Activated B cell treated with CpG ODN at 0.5 μM for 24 hours (primary cell): ENCODE measurements around the gene FBN2. TPM values are rescaled to one million over a fixed set of nuclear protein-coding genes. Genes with fewer than 3 reads are reported as not detected.

Source experiments
- ATAC-seq: fragments of 200-7000 bp; cut with Tn5 transposase; one replicate; pipeline ENCODE4 v1.10.0; 2021; ENCODE audit warnings: low read depth, mild to moderate bottlenecking, moderate library complexity
- CTCF ChIA-PET: fragments of 350-600 bp; sonication (Branson Sonifier 250); formaldehyde crosslinking; loops from one replicate; lab custom pipeline; 2021; ENCODE audit warnings: antibody characterized with exemption; lab: Charles Lee
- POLR2A ChIA-PET: fragments of 350-600 bp; sonication (Branson Sonifier 250); formaldehyde crosslinking; loops from one replicate; lab custom pipeline; 2021; ENCODE audit warnings: antibody characterized with exemption; lab: Charles Lee
- DNase-seq: peaks from one replicate; pipeline ENCODE4 v3.0.0; 2022
- H3K27ac Mint-ChIP-seq: one replicate; pipeline ENCODE4 v1.8.0; 2020; ENCODE audit warnings: mixed read lengths
- H3K27me3 Mint-ChIP-seq: one replicate; pipeline ENCODE4 v1.8.0; 2021; ENCODE audit warnings: mixed read lengths
- H3K36me3 Mint-ChIP-seq: one replicate; pipeline ENCODE4 v1.8.0; 2021; ENCODE audit warnings: low read depth, mixed read lengths
- H3K4me1 Mint-ChIP-seq: one replicate; pipeline ENCODE4 v1.8.0; 2021; ENCODE audit warnings: mixed read lengths
- H3K4me3 Mint-ChIP-seq: one replicate; pipeline ENCODE4 v1.8.0; 2020; ENCODE audit warnings: mild to moderate bottlenecking, mixed read lengths
- H3K9me3 Mint-ChIP-seq: one replicate; pipeline ENCODE4 v1.8.0; 2020; ENCODE audit warnings: mixed read lengths
- CTCF ChIP-seq: fragments of 200-600 bp; IDR thresholded peaks from one replicate; pipeline ENCODE4 v1.8.0; 2022; ENCODE audit warnings: antibody characterized with exemption, mild to moderate bottlenecking
- intact Hi-C: fragments of 100-400 bp; cut with micrococcal nuclease; formaldehyde crosslinking; loops from one replicate; pipeline ENCODE4 v1.15.1; 2024
- total RNA-seq: library from RNA; stranded (reverse); gene quantifications from 2 replicates; pipeline ENCODE4 v1.2.3, GENCODE V29; 2022

The FBN2 gene
- total RNA-seq, 1 donor from 2014 or later = not detected

GRCh38 chr5:128528126-128528525, 9.9 kb downstream of the FBN2 start:
- H3K4me3 Mint-ChIP-seq = no peak overlapping the region
- ChIA-PET CTCF (no interaction called here), POLR2A (no interaction called here)
- no peak for ATAC-seq
- no peaks in the 10 kb centered on the region for H3K36me3 Mint-ChIP-seq
- no peaks in the 10 kb centered on the region for H3K4me1 Mint-ChIP-seq
- TF ChIP-seq CTCF = no peak
- no peak overlapping the region for H3K27ac Mint-ChIP-seq
- H3K9me3 Mint-ChIP-seq = no peaks in the 10 kb centered on the region
- DNase-seq = no peak
- no peaks in the 10 kb centered on the region for H3K27me3 Mint-ChIP-seq
- intact Hi-C loops = no loop called here

- Mint-ChIP-seq H3K4me3 (no peak overlapping the region), H3K4me1 (no peaks in the 10 kb centered on the region), H3K27me3 (no peaks in the 10 kb centered on the region), H3K27ac (no peak overlapping the region), H3K36me3 (no peaks in the 10 kb centered on the region), H3K9me3 (no peaks in the 10 kb centered on the region)
- ATAC-seq = no peak
- intact Hi-C loops = no loop called here
- CTCF ChIA-PET = no interaction called here
- POLR2A ChIA-PET = no interaction called here
- no peak for DNase-seq
- no peak for TF ChIP-seq CTCF
These were observed 11.0 kb downstream of the FBN2 start for GRCh38 chr5:128527077-128527476.

- ChIA-PET CTCF (no interaction called here), POLR2A (no interaction called here)
- H3K4me3 Mint-ChIP-seq = no peak overlapping the region
- TF ChIP-seq CTCF = no peak
- no peaks in the 10 kb centered on the region for H3K4me1 Mint-ChIP-seq
- DNase-seq (no peak), ATAC-seq (no peak)
- no peaks in the 10 kb centered on the region for H3K36me3 Mint-ChIP-seq
- H3K27me3 Mint-ChIP-seq = no peaks in the 10 kb centered on the region
- H3K9me3 Mint-ChIP-seq = no peaks in the 10 kb centered on the region
- no peak overlapping the region for H3K27ac Mint-ChIP-seq
- intact Hi-C loops = no loop called here
These were observed 15.7 kb downstream of the FBN2 start for GRCh38 chr5:128522336-128522735.

- no peak for TF ChIP-seq CTCF
- Mint-ChIP-seq H3K9me3 (no peaks in the 10 kb centered on the region), H3K4me1 (no peaks in the 10 kb centered on the region), H3K27me3 (no peaks in the 10 kb centered on the region), H3K36me3 (no peaks in the 10 kb centered on the region), H3K27ac (no peak overlapping the region), H3K4me3 (no peak overlapping the region)
- intact Hi-C loops = no loop called here
- ChIA-PET POLR2A (no interaction called here), CTCF (no interaction called here)
- no peak for ATAC-seq
- DNase-seq = no peak
These were observed 18.2 kb downstream of the FBN2 start for GRCh38 chr5:128519827-128520226.

- intact Hi-C loops = no loop called here
These were observed 21.1 kb downstream of the FBN2 start for GRCh38 chr5:128516978-128517377.

More at GRCh38 chr5:128516978-128517377, 21.1 kb downstream of the FBN2 start:
- no peak for DNase-seq
- ATAC-seq = no peak
- H3K36me3 Mint-ChIP-seq = no peaks in the 10 kb centered on the region
- no peak overlapping the region for H3K27ac Mint-ChIP-seq
- TF ChIP-seq CTCF = no peak
- H3K4me3 Mint-ChIP-seq = no peak overlapping the region
- H3K9me3 Mint-ChIP-seq = no peaks in the 10 kb centered on the region
- H3K4me1 Mint-ChIP-seq = no peaks in the 10 kb centered on the region
- no peaks in the 10 kb centered on the region for H3K27me3 Mint-ChIP-seq
- CTCF ChIA-PET = no interaction called here
- POLR2A ChIA-PET = no interaction called here
